ENCODE data around the gene ZNF445. TPM values are rescaled to one million over a fixed set of nuclear protein-coding genes. Genes with fewer than 3 reads are reported as not detected.

Gene ZNF445
- total RNA-seq, result 10 to 100 TPM in 1 of 4 donors, 1 to 10 TPM in 3; 5.7 to 19.8 (median 7.8) TPM

- TF ChIP-seq CTCF (IDR thresholded peaks at IDR 0.05) (no peak), POLR2A (IDR thresholded peaks at IDR 0.05) (no peak), EP300 (IDR thresholded peaks at IDR 0.05) (no peak), POLR2AphosphoS5 (IDR thresholded peaks at IDR 0.05) (no peak)
- no peaks in the 10 kb centered on the region for H3K9me3 ChIP-seq
- H3K27me3 ChIP-seq, result no peaks in the 10 kb centered on the region
- WGBS, result 0% methylated on average over 39 of the region's 69 CpGs
- DNase-seq (ENCODE audit: low spot score in 2 of 2), result peak; percentile 84 to 87
- peak within 1 kb of the TSS; percentile 79 for H3K27ac ChIP-seq
- peaks cover 30% of the 10 kb centered on the region for H3K4me1 ChIP-seq
- peak within 1 kb of the TSS; percentile 88 for H3K4me3 ChIP-seq
- H3K36me3 ChIP-seq, result no peaks in the 10 kb centered on the region
Observed at GRCh38 chr3:44477312-44478030, at the start of gene ZNF445. TSS of gene ZNF445 (minus strand) at chr3:44477670. CDS start at chr3:44455549, 22,121 bp downstream.

GRCh38 chr3:44525060-44525459 lies 47.6 kb upstream of the ZNF445 start:
- Histone ChIP-seq H3K27ac (no peak overlapping the region), H3K4me3 (no peak overlapping the region), H3K36me3 (no peaks in the 10 kb centered on the region), H3K4me1 (no peaks in the 10 kb centered on the region), H3K27me3 (peaks cover 71% of the 10 kb centered on the region), H3K9me3 (no peaks in the 10 kb centered on the region)
- 79% methylated on average over 5 of the region's 5 CpGs for WGBS
- no peak for TF ChIP-seq POLR2AphosphoS5 (IDR thresholded peaks at IDR 0.05)
- no peak for TF ChIP-seq EP300 (IDR thresholded peaks at IDR 0.05)
- TF ChIP-seq POLR2A (IDR thresholded peaks at IDR 0.05), result no peak
- no peak for TF ChIP-seq CTCF (IDR thresholded peaks at IDR 0.05)
- DNase-seq (ENCODE audit: low spot score in 2 of 2), result no peak

- peaks cover 56% of the 10 kb centered on the region for H3K27me3 ChIP-seq
- WGBS, result 55% methylated on average over 7 of the region's 7 CpGs
- H3K4me3 ChIP-seq, result no peak overlapping the region
Observed at GRCh38 chr3:44522494-44522933, 45.0 kb upstream of the ZNF445 start.

GRCh38 chr3:44521721-44522120 lies 44.3 kb upstream of the ZNF445 start:
- TF ChIP-seq CTCF (IDR thresholded peaks at IDR 0.05), result no peak
- no peak for TF ChIP-seq EP300 (IDR thresholded peaks at IDR 0.05)
- no peak for TF ChIP-seq POLR2A (IDR thresholded peaks at IDR 0.05)
- TF ChIP-seq POLR2AphosphoS5 (IDR thresholded peaks at IDR 0.05), result no peak
- Histone ChIP-seq H3K4me1 (no peaks in the 10 kb centered on the region), H3K27me3 (peaks cover 48% of the 10 kb centered on the region), H3K4me3 (no peak overlapping the region), H3K9me3 (no peaks in the 10 kb centered on the region), H3K36me3 (no peaks in the 10 kb centered on the region), H3K27ac (no peak overlapping the region)
- WGBS, result 87% methylated on average over 3 of the region's 3 CpGs
- DNase-seq (ENCODE audit: low spot score in 2 of 2), result no peak

More at GRCh38 chr3:44522494-44522933, 45.0 kb upstream of the ZNF445 start:
- no peaks in the 10 kb centered on the region for H3K4me1 ChIP-seq
- no peak for DNase-seq (ENCODE audit: low spot score in 2 of 2)
- no peaks in the 10 kb centered on the region for H3K9me3 ChIP-seq
- no peak overlapping the region for H3K27ac ChIP-seq
- H3K36me3 ChIP-seq, result no peaks in the 10 kb centered on the region
- no peak for TF ChIP-seq POLR2A (IDR thresholded peaks at IDR 0.05)
- TF ChIP-seq POLR2AphosphoS5 (IDR thresholded peaks at IDR 0.05), result no peak
- TF ChIP-seq CTCF (IDR thresholded peaks at IDR 0.05), result no peak
- no peak for TF ChIP-seq EP300 (IDR thresholded peaks at IDR 0.05)

GRCh38 chr3:44518782-44519156 lies 41.3 kb upstream of the ZNF445 start:
- Histone ChIP-seq H3K27me3 (peaks cover 26% of the 10 kb centered on the region), H3K27ac (no peak overlapping the region), H3K4me3 (no peak overlapping the region), H3K36me3 (no peaks in the 10 kb centered on the region), H3K4me1 (no peaks in the 10 kb centered on the region), H3K9me3 (no peaks in the 10 kb centered on the region)
- no peak for DNase-seq (ENCODE audit: low spot score in 2 of 2)
- TF ChIP-seq POLR2AphosphoS5 (IDR thresholded peaks at IDR 0.05) (no peak), CTCF (IDR thresholded peaks at IDR 0.05) (no peak), POLR2A (IDR thresholded peaks at IDR 0.05) (no peak), EP300 (IDR thresholded peaks at IDR 0.05) (no peak)
- WGBS, result 59% methylated on average over 2 of the region's 2 CpGs
